HCT116 (cell line): ENCODE data around the gene TTF1. TPM values are rescaled to one million over a fixed set of nuclear protein-coding genes. Genes with fewer than 3 reads are reported as not detected.

ENCODE experiments used
- ATAC-seq: fragments of 200-7000 bp; cut with Tn5 transposase; 2 replicates; pipeline ENCODE4 v1.9.1; 2020; ENCODE audit warnings: mild to moderate bottlenecking, moderate library complexity
- BruUV-seq: library from RNA; stranded (reverse); fragments of 400-500 nt; replicated peaks from 2 replicates; lab custom pipeline; 2021; lab: Mats Ljungman, UMichigan
- CTCF ChIA-PET: fragments of 300-600 bp; sonication (Branson Sonifier 250); formaldehyde crosslinking; loops from one replicate; lab custom pipeline; 2021; ENCODE audit warnings: antibody characterized with exemption; lab: Charles Lee
- POLR2A ChIA-PET: fragments of 300-600, 350-600 bp; sonication (Branson Sonifier 250); formaldehyde crosslinking; loops from one replicate; lab custom pipeline; 2021; ENCODE audit warnings: antibody characterized with exemption; lab: Charles Lee
- RAD21 ChIA-PET, 2 experiments: fragments of 300-600 bp; sonication (Branson Sonifier 250); formaldehyde crosslinking; loops; one replicate each; lab custom pipeline; 2023; ENCODE audit warnings: low total read pairs in 2 of 2; ENCODE audit not compliant: uncharacterized antibody in 2 of 2, unreplicated experiment in 2 of 2, low non-redundant PET in 1 of 2; lab: Charles Lee
- DNase-seq: peaks from one replicate; pipeline ENCODE4 v3.0.0-alpha.2; 2010; ENCODE audit warnings: low read depth, low spot score
- H2AFZ ChIP-seq: fragments of 200-600 bp; shearing (Covaris generic), sonication (generic); 2 replicates; pipeline ENCODE4 v1.6.1; 2017; ENCODE audit warnings: low read depth, mixed run types, mixed read lengths, antibody characterized with exemption, low read length; ENCODE audit not compliant: poor library complexity, severe bottlenecking
- H3K27ac ChIP-seq: 2 replicates; pipeline ENCODE4 v1.5.1; 2012; ENCODE audit warnings: low read depth, low read length
- H3K27me3 ChIP-seq: fragments of 200-600 bp; sonication (generic); 2 replicates; pipeline ENCODE4 v1.6.1; 2016; ENCODE audit warnings: mixed run types, low read length, mixed read lengths; ENCODE audit not compliant: insufficient read depth
- H3K36me3 ChIP-seq, 2 experiments: fragments of 200-500 bp in 1 of 2; fragments of 200-600 bp in 1 of 2; sonication (Bioruptor generic) in 1 of 2; sonication (generic) in 1 of 2; 2 replicates each; pipeline versions ENCODE4 v1.5.1 to v1.6.1; 2014 to 2016; ENCODE audit warnings: low read length in 2 of 2, inconsistent platforms in 1 of 2, mixed read lengths in 1 of 2, mixed run types in 1 of 2; ENCODE audit not compliant: insufficient read depth in 2 of 2, control insufficient read depth in 1 of 2
- H3K4me1 ChIP-seq, 2 experiments: fragments of 200-600 bp in 1 of 2; sonication (generic) in 1 of 2; 2 replicates each; pipeline versions ENCODE4 v1.5.1 to v1.6.1; 2012 to 2017; ENCODE audit warnings: low read length in 2 of 2, inconsistent platforms in 1 of 2, mild to moderate bottlenecking in 1 of 2, mixed read lengths in 1 of 2, mixed run types in 1 of 2, moderate library complexity in 1 of 2; ENCODE audit not compliant: insufficient read depth in 2 of 2, control insufficient read depth in 1 of 2
- H3K4me2 ChIP-seq: fragments of 200-600 bp; sonication (generic); 2 replicates; pipeline ENCODE4 v1.6.1; 2017; ENCODE audit warnings: mixed run types, low read length, mixed read lengths
- H3K4me3 ChIP-seq, 2 experiments: fragments of 200-600 bp in 1 of 2; sonication (generic) in 1 of 2; replicated peaks in 1 of 2; 2 replicates each; pipeline ENCODE4 v1.5.1; 2011 to 2016; ENCODE audit warnings: low read length in 2 of 2, control low read depth in 1 of 2, low read depth in 1 of 2, mild to moderate bottlenecking in 1 of 2, mixed read lengths in 1 of 2, mixed run types in 1 of 2
- H3K79me2 ChIP-seq: fragments of 200-600 bp; sonication (generic); 2 replicates; pipeline ENCODE4 v1.6.1; 2017; ENCODE audit warnings: mild to moderate bottlenecking, mixed run types, low read length, moderate library complexity, mixed read lengths; ENCODE audit not compliant: insufficient read depth
- H3K9ac ChIP-seq: fragments of 200-600 bp; sonication (generic); 2 replicates; pipeline ENCODE4 v1.6.1; 2016; ENCODE audit warnings: low read length, mixed read lengths
- H3K9me2 ChIP-seq: fragments of 200-600 bp; sonication (generic), shearing (Covaris generic); 2 replicates; pipeline ENCODE4 v1.6.1; 2017; ENCODE audit warnings: mixed run types, mild to moderate bottlenecking, moderate library complexity; ENCODE audit not compliant: insufficient read depth
- H3K9me3 ChIP-seq, 2 experiments: fragments of 200-500 bp in 1 of 2; fragments of 200-600 bp in 1 of 2; sonication (Bioruptor generic) in 1 of 2; sonication (generic) in 1 of 2; 2 replicates each; pipeline ENCODE4 v1.6.1; 2014 to 2017; ENCODE audit warnings: low read length in 2 of 2, mixed read lengths in 2 of 2, inconsistent platforms in 1 of 2, low read depth in 1 of 2, mild to moderate bottlenecking in 1 of 2, mixed run types in 1 of 2, moderate library complexity in 1 of 2; ENCODE audit not compliant: control insufficient read depth in 1 of 2, insufficient read depth in 1 of 2
- H4K20me1 ChIP-seq: fragments of 200-600 bp; sonication (generic), shearing (Covaris generic); 2 replicates; pipeline ENCODE4 v1.6.1; 2017; ENCODE audit warnings: mixed run types, mild to moderate bottlenecking, moderate library complexity; ENCODE audit not compliant: insufficient read depth
- ATF3 ChIP-seq: IDR thresholded peaks from 2 replicates; pipeline ENCODE4 v1.6.1; 2012
- ELF1 ChIP-seq: IDR thresholded peaks from 2 replicates; pipeline ENCODE4 v1.6.1; 2012; ENCODE audit warnings: low read depth, borderline replicate concordance
- EZH2phosphoT487 ChIP-seq: fragments of 200-600 bp; IDR thresholded peaks from 2 replicates; pipeline ENCODE4 v1.6.1; 2018; ENCODE audit warnings: antibody characterized with exemption, borderline replicate concordance
- FOSL1 ChIP-seq: IDR thresholded peaks from 2 replicates; pipeline ENCODE4 v1.6.1; 2012; ENCODE audit warnings: low read depth
- JUND ChIP-seq: IDR thresholded peaks from 2 replicates; pipeline ENCODE4 v1.6.1; 2012
- POLR2A ChIP-seq: IDR thresholded peaks from 2 replicates; pipeline ENCODE4 v1.7.0; 2011; ENCODE audit warnings: borderline replicate concordance; ENCODE audit not compliant: insufficient read depth, insufficient read length; ENCODE audit errors: extremely low read depth
- POLR2AphosphoS5 ChIP-seq: IDR thresholded peaks from 2 replicates; pipeline ENCODE4 v1.6.1; 2011; ENCODE audit warnings: mild to moderate bottlenecking, low read depth, low read length, moderate library complexity
- RAD21 ChIP-seq: IDR thresholded peaks from 2 replicates; pipeline ENCODE4 v1.6.1; 2012; ENCODE audit warnings: low read depth, mild to moderate bottlenecking
- REST ChIP-seq: IDR thresholded peaks from 2 replicates; pipeline ENCODE4 v1.6.1; 2012; ENCODE audit warnings: low read depth
- SIN3A ChIP-seq: IDR thresholded peaks from 2 replicates; pipeline ENCODE4 v1.6.1; 2012; ENCODE audit warnings: low read depth
- TCF7L2 ChIP-seq: IDR thresholded peaks from 2 replicates; pipeline ENCODE4 v1.7.0; 2011; ENCODE audit warnings: borderline replicate concordance, inconsistent platforms; ENCODE audit not compliant: insufficient read depth, insufficient read length; ENCODE audit errors: extremely low read depth
- ZFX ChIP-seq: fragments of 450-650 bp; IDR thresholded peaks from 2 replicates; pipeline ENCODE4 v1.6.1; 2017
- intact Hi-C: fragments of 100-400 bp; cut with micrococcal nuclease; formaldehyde crosslinking; loops from 2 replicates; pipeline ENCODE4 v1.10.0; 2022
- total RNA-seq: library from RNA; stranded (reverse); gene quantifications from one replicate; pipeline ENCODE4 v1.2.1, GENCODE V29; 2021; ENCODE audit not compliant: unreplicated experiment
- TF ChIP-seq, protein P1 (sequence below): IDR thresholded peaks from 2 replicates; pipeline ENCODE4 v1.6.1; 2012

TTF1 gene
- total RNA-seq, 1 experiment from 2014 or later: 14.5 TPM

GRCh38 chr9:132425675-132426062 is 19.0 kb upstream of the TTF1 start:
- H3K9me2 ChIP-seq: no peaks in the 10 kb centered on the region
- H3K36me3 ChIP-seq: no peaks in the 10 kb centered on the region
- no peaks in the 10 kb centered on the region for H3K9me3 ChIP-seq
- H4K20me1 ChIP-seq: no peaks in the 10 kb centered on the region
- H3K27ac ChIP-seq: no peak overlapping the region
- H3K4me2 ChIP-seq: no peak overlapping the region
- H3K9ac ChIP-seq: no peak overlapping the region
- no peaks in the 10 kb centered on the region for H3K4me1 ChIP-seq
- no peak for DNase-seq
- no peak overlapping the region for H3K4me3 ChIP-seq
- BruUV-seq: no TSS peak
- ATAC-seq: no peak
- no peak overlapping the region for H2AFZ ChIP-seq
- no peaks in the 10 kb centered on the region; the same call in 1 of the 2 replicates for H3K27me3 ChIP-seq
- intact Hi-C loops: no loop called here
- POLR2A ChIA-PET: no interaction called here
- RAD21 ChIA-PET: no interaction called here
- CTCF ChIA-PET: no interaction called here
- TF ChIP-seq FOSL1: no peak
- no peak for TF ChIP-seq EZH2phosphoT487
- TF ChIP-seq TCF7L2: no peak
- TF ChIP-seq POLR2A: no peak
- no peak for TF ChIP-seq ELF1
- TF ChIP-seq ZFX: no peak
- TF ChIP-seq REST: no peak
- no peak for TF ChIP-seq POLR2AphosphoS5
- no peak for TF ChIP-seq RAD21
- TF ChIP-seq, protein P1, sequence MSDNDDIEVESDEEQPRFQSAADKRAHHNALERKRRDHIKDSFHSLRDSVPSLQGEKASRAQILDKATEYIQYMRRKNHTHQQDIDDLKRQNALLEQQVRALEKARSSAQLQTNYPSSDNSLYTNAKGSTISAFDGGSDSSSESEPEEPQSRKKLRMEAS: no peak
- TF ChIP-seq ATF3: no peak
- TF ChIP-seq SIN3A: no peak
- TF ChIP-seq JUND: no peak
- H3K79me2 ChIP-seq: no peaks in the 10 kb centered on the region
